ENCODE data around the gene OR8B8.
"Not testable (repeated sequence)": the region's sequence is repeated elsewhere in the genome, so short reads cannot be mapped to it uniquely, and the experiment has no call there.

Gene OR8B8

GRCh38 chr11:124398924-124399323, 46.6 kb downstream of the OR8B8 start, which contains the start of gene OR8B3:
Gene OR8B3, minus strand, starts transcription at chr11:124399024. Its CDS starts 1,673 bp downstream, at chr11:124397351.
- H3K4me3 ChIP-seq (ENCODE audit: low read length), result no peak within 1 kb of the TSS
- no peaks in the 10 kb centered on the region for H4K20me1 ChIP-seq (ENCODE audit: insufficient read depth, low read length)
- H3K27me3 ChIP-seq (ENCODE audit: low read depth, low read length), result no peaks in the 10 kb centered on the region
- no peaks in the 10 kb centered on the region for H3K36me3 ChIP-seq (replicated peaks; ENCODE audit: low read depth, low read length)
- no peak within 1 kb of the TSS for H3K9ac ChIP-seq (ENCODE audit: low read length)
- TF ChIP-seq EZH2phosphoT487 (IDR thresholded peaks at IDR 0.05; ENCODE audit: low read depth) (no peak), CTCF (IDR thresholded peaks at IDR 0.05; ENCODE audit: low read depth, low read length) (no peak)
- H3K4me1 ChIP-seq (ENCODE audit: low read length), result no peaks in the 10 kb centered on the region
- no peak within 1 kb of the TSS for H2AFZ ChIP-seq (ENCODE audit: low read depth, low read length)
- no peaks in the 10 kb centered on the region for H3K79me2 ChIP-seq (ENCODE audit: low read length)
- no peaks in the 10 kb centered on the region for H3K9me3 ChIP-seq (ENCODE audit: insufficient read depth, low read length)
- H3K27ac ChIP-seq (ENCODE audit: low read length), result no peak within 1 kb of the TSS
- H3K4me2 ChIP-seq (ENCODE audit: low read length), result no peak within 1 kb of the TSS

- H3K4me2 ChIP-seq (ENCODE audit: low read length); H3K27me3 ChIP-seq (ENCODE audit: low read depth, low read length); H3K9ac ChIP-seq (ENCODE audit: low read length); H4K20me1 ChIP-seq (ENCODE audit: insufficient read depth, low read length); H3K27ac ChIP-seq (ENCODE audit: low read length); H3K4me3 ChIP-seq (ENCODE audit: low read length); H3K9me3 ChIP-seq (ENCODE audit: insufficient read depth, low read length); H3K79me2 ChIP-seq (ENCODE audit: low read length); H3K36me3 ChIP-seq (replicated peaks; ENCODE audit: low read depth, low read length); H3K4me1 ChIP-seq (ENCODE audit: low read length); H2AFZ ChIP-seq (ENCODE audit: low read depth, low read length): not testable (repeated sequence)
Observed at GRCh38 chr11:124396847-124397246, 48.6 kb downstream of the OR8B8 start.

- no peak for TF ChIP-seq EZH2phosphoT487 (IDR thresholded peaks at IDR 0.05; ENCODE audit: low read depth)
- TF ChIP-seq CTCF (IDR thresholded peaks at IDR 0.05; ENCODE audit: low read depth, low read length), result no peak
- H4K20me1 ChIP-seq (ENCODE audit: insufficient read depth, low read length), result no peaks in the 10 kb centered on the region
Observed at GRCh38 chr11:124394408-124394807, 51.1 kb downstream of the OR8B8 start.

More at GRCh38 chr11:124394408-124394807, 51.1 kb downstream of the OR8B8 start:
- Histone ChIP-seq H3K36me3 (replicated peaks; ENCODE audit: low read depth, low read length) (no peaks in the 10 kb centered on the region), H3K9ac (ENCODE audit: low read length) (no peak overlapping the region), H3K79me2 (ENCODE audit: low read length) (no peaks in the 10 kb centered on the region), H3K27me3 (ENCODE audit: low read depth, low read length) (no peaks in the 10 kb centered on the region), H3K4me3 (ENCODE audit: low read length) (no peak overlapping the region), H3K4me1 (ENCODE audit: low read length) (no peaks in the 10 kb centered on the region), H3K9me3 (ENCODE audit: insufficient read depth, low read length) (no peaks in the 10 kb centered on the region), H3K4me2 (ENCODE audit: low read length) (no peak overlapping the region), H2AFZ (ENCODE audit: low read depth, low read length) (no peak overlapping the region), H3K27ac (ENCODE audit: low read length) (no peak overlapping the region)
